Activated T-helper 1 cell treated with anti-CD3 and anti-CD28 coated beads, Interleukin-2, amount 50 U/mL, for 16 hours (primary cell): ENCODE measurements around the gene ACAA2.
"Not testable (repeated sequence)": the region's sequence is repeated elsewhere in the genome, so short reads cannot be mapped to it uniquely, and the experiment has no call there.

Experiments
- DNase-seq, 2 donors: peaks; one replicate each; pipeline ENCODE4 v3.0.0-alpha.2; 2020; ENCODE audit warnings: low read depth in 1 of 2, low spot score in 1 of 2

ACAA2 gene

DNA sequence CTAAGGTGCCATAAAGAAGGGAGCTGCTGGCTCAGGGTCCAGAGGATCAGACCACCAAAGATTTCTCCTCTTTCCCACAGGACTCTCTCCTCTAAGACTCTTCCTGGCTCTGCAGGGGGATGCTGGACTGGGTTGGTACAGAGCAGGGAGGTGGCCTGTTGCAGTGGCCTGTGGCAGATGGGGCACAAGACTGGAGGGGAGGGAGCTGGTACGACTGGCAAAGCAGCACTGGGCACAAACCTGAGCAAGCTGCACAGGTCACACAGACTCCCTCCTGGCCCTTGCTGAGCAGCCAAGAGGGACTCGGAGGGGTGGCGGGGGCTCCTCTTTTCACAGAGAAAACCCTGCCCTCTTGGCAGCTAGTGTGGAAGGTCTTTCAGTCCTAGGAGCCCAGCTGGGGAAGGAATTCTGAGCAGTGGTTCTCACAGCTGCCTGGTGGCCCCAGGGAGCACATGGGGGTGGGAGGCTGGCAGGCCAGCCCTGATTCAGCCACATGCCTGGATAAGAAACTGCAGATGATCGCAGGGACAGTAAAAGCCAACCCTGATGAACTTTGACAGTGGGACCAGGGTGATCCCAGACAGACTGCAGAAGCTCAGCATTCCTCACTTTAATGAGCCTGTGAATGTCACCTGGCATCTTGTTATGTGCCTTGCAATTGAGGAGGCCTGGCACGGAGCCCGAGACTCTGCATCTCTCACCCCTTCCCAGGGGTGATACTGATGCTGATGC is 32.5 kb upstream of the ACAA2 start:
- DNase-seq = no peak

DNA sequence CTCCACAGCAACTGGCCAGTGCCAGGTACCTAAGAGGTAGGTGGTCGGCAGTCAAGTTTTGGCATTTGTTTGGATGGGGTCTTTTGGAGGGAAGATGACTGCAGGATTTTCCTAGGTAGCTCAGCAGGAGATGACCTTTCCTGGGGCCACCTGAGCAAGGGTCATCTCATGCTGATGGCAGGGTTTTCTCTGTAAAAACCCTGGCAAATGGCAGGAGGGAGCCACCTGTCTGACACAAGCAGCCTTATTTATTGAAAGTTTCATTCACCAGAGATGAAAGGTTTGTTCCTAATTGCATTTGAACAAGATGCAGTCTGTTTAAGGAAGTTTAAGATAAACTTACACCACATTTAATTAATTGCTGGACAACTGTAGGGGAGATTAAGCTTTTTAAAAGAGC is 31.6 kb upstream of the ACAA2 start:
- no peak for DNase-seq

- DNase-seq = no peak
Observed at GRCh38 chr18:49843778-49844625, 30.7 kb upstream of the ACAA2 start.

DNA sequence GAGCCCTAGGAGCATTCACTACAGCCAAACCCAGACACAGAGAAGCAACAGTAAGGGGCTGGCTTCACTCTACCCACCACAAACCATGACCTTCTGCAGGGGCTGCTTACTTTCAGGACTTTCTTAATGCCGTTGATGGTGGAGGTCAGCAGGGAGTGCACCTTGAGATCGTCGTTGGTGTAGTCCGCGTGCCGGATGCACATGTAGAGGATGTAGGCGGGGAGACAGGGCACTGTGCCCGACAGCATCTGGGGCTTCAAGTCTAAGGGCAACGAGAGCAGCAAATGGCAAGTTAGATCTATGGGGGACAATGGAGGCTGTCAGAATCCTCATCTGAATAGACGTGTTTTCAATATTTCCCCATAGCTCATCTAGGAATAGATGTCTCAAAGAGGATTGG is 29.8 kb upstream of the ACAA2 start:
- no peak for DNase-seq

DNA sequence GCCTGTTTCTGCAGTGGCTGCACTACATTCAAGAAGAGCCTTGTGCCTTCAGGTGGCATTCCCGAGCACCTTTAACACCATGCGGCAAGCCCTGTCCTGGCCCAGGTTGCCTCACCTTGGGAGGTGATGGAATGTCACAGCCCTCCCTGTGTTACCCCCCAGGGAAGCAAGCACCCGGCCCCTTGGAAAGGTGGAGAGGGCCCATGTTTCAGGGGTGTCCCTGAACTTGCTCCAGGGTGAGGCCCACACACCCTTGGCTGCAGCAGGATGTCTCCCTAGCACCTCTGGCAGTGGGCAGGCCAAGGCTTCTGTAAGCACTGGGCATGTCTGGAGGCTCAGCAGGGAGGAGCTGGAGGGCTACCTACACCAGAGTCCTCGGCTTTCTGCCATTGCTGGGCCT is 29.3 kb upstream of the ACAA2 start:
- no peak for DNase-seq

- DNase-seq = no peak
Observed at GRCh38 chr18:49841236-49842217, 28.2 kb upstream of the ACAA2 start.

GRCh38 chr18:49839012-49839411 is 25.7 kb upstream of the ACAA2 start:
- DNase-seq = no peak

DNA sequence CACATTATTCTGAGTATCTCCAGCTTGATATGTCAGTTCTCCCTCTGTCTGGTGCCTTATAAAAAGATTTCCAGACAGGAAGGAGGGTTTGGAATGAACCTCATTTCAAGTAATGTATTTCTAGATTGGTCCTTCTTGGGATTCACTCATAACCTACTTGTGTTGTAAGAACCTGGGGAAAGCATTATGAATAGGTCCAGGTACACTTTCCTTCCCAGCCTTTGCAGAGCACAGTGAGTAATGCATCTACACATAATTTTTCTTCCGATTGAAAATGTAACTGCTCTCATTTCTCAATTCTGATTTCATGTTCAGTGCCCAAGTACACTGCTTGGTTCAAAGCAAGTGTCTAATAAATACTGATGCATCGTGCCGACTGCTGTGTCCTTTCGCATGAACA is 25.0 kb upstream of the ACAA2 start:
- DNase-seq = no peak

DNA sequence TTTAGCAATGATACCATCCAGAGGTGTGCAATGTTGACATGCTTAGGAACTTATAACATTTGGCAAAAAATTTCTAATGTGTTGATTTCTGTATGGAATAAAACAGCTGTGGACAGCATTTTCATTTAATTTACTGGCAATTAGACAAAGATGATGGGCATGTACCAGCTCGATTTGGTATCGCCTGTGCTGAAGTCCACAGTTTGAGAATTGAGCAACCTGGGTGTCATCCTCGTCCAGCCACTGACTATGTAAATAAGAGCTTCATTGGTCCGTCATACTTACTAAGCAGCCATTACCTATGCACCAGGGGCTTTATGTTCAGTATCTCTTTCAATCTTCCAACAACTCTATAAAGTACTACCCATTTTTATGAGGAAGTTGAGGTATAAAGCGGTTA is 24.6 kb upstream of the ACAA2 start:
- no peak for DNase-seq

GRCh38 chr18:49837316-49837835 is 24.0 kb upstream of the ACAA2 start:
- not testable (repeated sequence) for DNase-seq

DNA sequence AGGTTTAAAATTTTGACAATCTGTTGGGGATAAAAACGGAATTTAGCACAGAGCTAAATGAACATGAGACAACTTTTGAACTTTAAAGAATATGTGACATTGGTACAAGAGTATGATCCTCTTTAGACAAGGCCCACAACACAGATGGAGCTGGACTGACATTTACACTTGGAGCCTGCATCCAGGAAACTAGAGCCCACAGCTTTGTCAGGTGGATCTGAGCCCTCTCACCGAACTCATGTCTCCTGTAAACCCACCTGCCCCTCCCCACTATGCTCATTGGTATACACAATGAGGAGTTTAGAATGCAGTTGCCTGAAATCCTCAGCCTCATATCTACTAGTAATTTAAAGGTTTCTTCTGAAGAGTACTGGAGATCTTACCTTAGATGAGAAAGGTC is 22.1 kb upstream of the ACAA2 start:
- DNase-seq = no peak

DNA sequence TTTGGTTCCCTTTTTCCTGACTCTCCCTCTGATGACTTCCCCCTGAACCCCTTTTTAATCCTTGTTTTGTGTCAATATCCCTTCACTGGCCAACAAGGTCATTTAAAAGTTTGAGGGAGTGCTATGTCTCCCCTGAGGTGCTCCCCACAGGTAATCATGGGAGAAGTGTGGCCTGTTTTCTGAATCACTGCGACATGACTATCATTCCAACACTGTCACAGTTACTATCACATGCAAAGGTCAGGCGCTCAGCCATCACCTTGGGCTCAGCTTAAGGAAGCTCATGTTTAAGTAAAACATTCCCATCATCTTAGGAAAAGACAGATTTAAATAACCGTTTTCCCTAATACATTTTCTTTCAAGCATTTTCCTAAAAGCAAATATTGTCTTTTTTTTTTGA is 20.9 kb upstream of the ACAA2 start:
- DNase-seq = no peak

GRCh38 chr18:49833814-49834213 is 20.5 kb upstream of the ACAA2 start:
- DNase-seq = no peak

GRCh38 chr18:49832221-49832647 is 18.9 kb upstream of the ACAA2 start:
- DNase-seq = no peak

DNA sequence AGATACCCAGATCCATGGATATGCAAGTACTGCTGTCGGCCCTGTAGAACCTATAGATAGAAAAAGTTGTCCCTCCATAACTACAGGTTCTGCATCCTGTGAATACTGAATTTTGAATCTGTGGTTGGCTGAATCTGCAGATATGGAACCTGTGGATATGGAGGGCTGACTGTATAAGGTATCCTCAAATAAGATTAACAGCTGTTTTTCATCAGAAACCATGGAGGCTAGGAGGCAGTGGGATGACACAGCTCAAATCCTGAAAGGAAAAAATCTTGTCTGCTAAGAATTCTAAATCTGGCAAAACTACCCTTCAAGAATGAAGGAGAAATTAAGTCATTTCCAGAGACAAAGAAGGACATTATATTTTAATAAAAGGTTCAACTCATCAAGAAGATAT is 14.7 kb upstream of the ACAA2 start:
- DNase-seq = no peak

GRCh38 chr18:49819823-49820671 is 6.7 kb upstream of the ACAA2 start:
- peak in 1 of 2 donors; percentile 12 for DNase-seq

DNA sequence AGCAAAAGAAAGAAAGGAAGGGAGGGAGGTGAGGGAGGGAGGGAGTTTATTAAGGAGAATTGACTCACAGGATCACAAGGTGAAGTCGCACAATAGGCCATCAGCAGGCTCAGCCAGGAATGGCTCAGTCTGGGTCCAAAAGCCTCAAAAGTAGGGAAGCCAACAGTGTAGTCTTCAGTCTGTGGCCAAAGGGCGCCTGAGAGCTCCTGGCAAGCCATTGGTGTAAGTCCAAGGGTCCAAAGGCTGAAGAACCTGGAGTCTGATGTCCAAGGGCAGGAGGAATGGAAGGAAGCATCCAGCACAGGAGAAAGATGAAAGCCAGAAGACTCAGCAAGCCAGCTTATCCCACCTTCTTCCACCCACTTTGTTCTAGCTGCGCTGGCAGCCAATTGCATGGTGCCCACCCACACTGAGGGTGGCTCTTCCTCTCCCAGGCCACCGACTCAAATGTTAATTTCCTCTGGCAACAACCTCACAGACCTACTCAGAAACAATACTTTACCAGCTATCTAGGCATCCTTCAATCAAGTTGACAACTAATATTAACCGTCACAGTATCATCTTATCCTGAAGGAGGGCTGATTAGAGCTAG is 5.8 kb upstream of the ACAA2 start:
- DNase-seq = no peak

- DNase-seq = no peak
Observed at GRCh38 chr18:49817947-49818346, 4.6 kb upstream of the ACAA2 start.

- no peak for DNase-seq
Observed at GRCh38 chr18:49815927-49816326, 2.6 kb upstream of the ACAA2 start.

DNA sequence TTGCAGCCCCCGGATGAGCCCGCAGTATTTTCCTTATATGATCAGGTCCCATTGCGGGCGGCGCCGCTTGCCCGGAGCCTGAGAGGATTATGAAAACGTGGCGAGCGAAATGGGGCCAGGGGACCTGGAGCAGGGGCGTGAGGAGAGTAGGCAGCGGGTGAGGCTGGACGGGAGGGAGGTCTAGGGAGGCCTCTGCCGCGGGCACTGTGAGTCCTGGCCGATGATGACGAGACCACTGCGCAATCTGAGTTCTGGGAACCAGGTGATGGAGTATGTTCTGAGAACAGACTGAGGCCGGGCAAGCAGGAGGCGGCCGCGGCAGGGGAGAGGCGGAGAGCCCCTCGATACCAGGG is 790 bp upstream of the ACAA2 start:
- DNase-seq = peak in 1 of 2 donors; percentile 42
